DND-41 (cell line): ENCODE measurements around the gene B4GALT6.

Experiments used
- ATAC-seq: fragments of 200-7000 bp; cut with Tn5 transposase; 3 replicates; pipeline ENCODE4 v1.9.1; 2021; ENCODE audit warnings: low read depth; ENCODE audit not compliant: insufficient read depth
- DNase-seq: peaks from one replicate; pipeline ENCODE4 v3.0.0-alpha.2; 2020
- H2AFZ ChIP-seq: 2 replicates; pipeline ENCODE4 v1.6.0; 2012; ENCODE audit warnings: low read depth, low read length
- H3K27ac ChIP-seq: 2 replicates; pipeline ENCODE4 v1.5.1; 2012; ENCODE audit warnings: low read length, inconsistent platforms
- H3K27me3 ChIP-seq: fragments of 200-600 bp; sonication (generic); 2 replicates; pipeline ENCODE4 v1.6.0; 2012; ENCODE audit warnings: low read length, mild to moderate bottlenecking, inconsistent platforms; ENCODE audit not compliant: insufficient read depth, poor library complexity
- H3K36me3 ChIP-seq: 2 replicates; pipeline ENCODE4 v1.5.1; 2012; ENCODE audit warnings: low read length, inconsistent platforms; ENCODE audit not compliant: insufficient read depth
- H3K4me1 ChIP-seq: 2 replicates; pipeline ENCODE4 v1.5.1; 2012; ENCODE audit warnings: mild to moderate bottlenecking, low read length; ENCODE audit not compliant: insufficient read depth
- H3K4me2 ChIP-seq: 2 replicates; pipeline ENCODE4 v1.6.0; 2012; ENCODE audit warnings: mild to moderate bottlenecking, moderate library complexity, low read length, inconsistent platforms; ENCODE audit not compliant: insufficient read depth
- H3K4me3 ChIP-seq, 2 experiments: fragments of 200-600 bp in 1 of 2; shearing (Covaris generic) in 1 of 2; 2 replicates each; pipeline ENCODE4 v1.5.1; 2012 to 2016; ENCODE audit warnings: inconsistent platforms in 2 of 2, low read length in 2 of 2, mild to moderate bottlenecking in 2 of 2, low read depth in 1 of 2, moderate library complexity in 1 of 2
- H3K79me2 ChIP-seq: 2 replicates; pipeline ENCODE4 v1.6.0; 2012; ENCODE audit warnings: low read length, inconsistent platforms; ENCODE audit not compliant: insufficient read depth
- H3K9ac ChIP-seq: 2 replicates; pipeline ENCODE4 v1.6.0; 2012; ENCODE audit warnings: low read depth, mild to moderate bottlenecking, inconsistent platforms, low read length, moderate library complexity
- H3K9me3 ChIP-seq: 2 replicates; pipeline ENCODE4 v1.5.1; 2012; ENCODE audit warnings: low read length, moderate library complexity, mild to moderate bottlenecking, inconsistent platforms; ENCODE audit not compliant: insufficient read depth, severe bottlenecking
- H4K20me1 ChIP-seq: 2 replicates; pipeline ENCODE4 v1.6.0; 2012; ENCODE audit warnings: low read length; ENCODE audit not compliant: insufficient read depth
- CTCF ChIP-seq: IDR thresholded peaks from 2 replicates; pipeline ENCODE4 v1.5.1; 2012; ENCODE audit warnings: borderline replicate concordance, low read length, moderate library complexity, mild to moderate bottlenecking; ENCODE audit not compliant: poor library complexity, severe bottlenecking; ENCODE audit errors: extremely low read depth
- EZH2 ChIP-seq: IDR thresholded peaks from 3 replicates; pipeline ENCODE4 v1.6.1; 2012; ENCODE audit warnings: borderline replicate concordance, low read depth, mild to moderate bottlenecking, moderate library complexity, low read length, inconsistent platforms; ENCODE audit not compliant: severe bottlenecking

The B4GALT6 gene

GRCh38 chr18:31645411-31645810 is 39.0 kb downstream of the B4GALT6 start:
- no peak for DNase-seq
- H4K20me1 ChIP-seq = peaks cover 3% of the 10 kb centered on the region; the same call in 1 of the 2 replicates
- H3K27ac ChIP-seq = no peak overlapping the region
- H3K36me3 ChIP-seq = peaks cover 11% of the 10 kb centered on the region; the same call in 1 of the 2 replicates
- no peak overlapping the region for H2AFZ ChIP-seq
- no peaks in the 10 kb centered on the region; the same call in 1 of the 2 replicates for H3K79me2 ChIP-seq
- no peaks in the 10 kb centered on the region for H3K4me1 ChIP-seq
- H3K9ac ChIP-seq = no peak overlapping the region
- no peak for ATAC-seq
- H3K27me3 ChIP-seq = no peaks in the 10 kb centered on the region
- no peak overlapping the region for H3K4me3 ChIP-seq
- no peak overlapping the region for H3K4me2 ChIP-seq
- no peaks in the 10 kb centered on the region for H3K9me3 ChIP-seq
- TF ChIP-seq CTCF (no peak), EZH2 (no peak)

GRCh38 chr18:31643003-31643402 is 41.4 kb downstream of the B4GALT6 start:
- no peak overlapping the region for H3K27ac ChIP-seq
- H3K27me3 ChIP-seq = no peaks in the 10 kb centered on the region
- no peak overlapping the region for H3K9ac ChIP-seq
- H3K4me1 ChIP-seq = no peaks in the 10 kb centered on the region
- ATAC-seq = no peak
- H3K4me2 ChIP-seq = no peak overlapping the region
- DNase-seq = no peak
- H3K4me3 ChIP-seq = no peak overlapping the region
- H4K20me1 ChIP-seq = no peaks in the 10 kb centered on the region
- H3K79me2 ChIP-seq = no peaks in the 10 kb centered on the region; the same call in 1 of the 2 replicates
- H3K36me3 ChIP-seq = peaks cover 22% of the 10 kb centered on the region; the same call in 1 of the 2 replicates
- no peak for TF ChIP-seq EZH2
- TF ChIP-seq CTCF = no peak
- H2AFZ ChIP-seq = no peak overlapping the region
- H3K9me3 ChIP-seq = no peaks in the 10 kb centered on the region

GRCh38 chr18:31637445-31637844 is 46.9 kb downstream of the B4GALT6 start:
- TF ChIP-seq EZH2 (no peak), CTCF (no peak)
- Histone ChIP-seq H3K27ac (no peak overlapping the region), H3K36me3 (peaks cover 29% of the 10 kb centered on the region; the same call in 1 of the 2 replicates), H3K9me3 (no peaks in the 10 kb centered on the region), H3K4me2 (no peak overlapping the region), H3K4me3 (no peak overlapping the region), H3K9ac (no peak overlapping the region), H3K27me3 (no peaks in the 10 kb centered on the region), H3K79me2 (no peaks in the 10 kb centered on the region; the same call in 1 of the 2 replicates), H2AFZ (no peak overlapping the region), H3K4me1 (no peaks in the 10 kb centered on the region), H4K20me1 (no peaks in the 10 kb centered on the region)
- DNase-seq (no peak), ATAC-seq (no peak)
